Measurements from ENCODE around the gene CPD.
"Not testable (repeated sequence)": the region's sequence is repeated elsewhere in the genome, so short reads cannot be mapped to it uniquely, and the experiment has no call there.

Gene CPD

GRCh38 chr17:30378825-30379302, at the start of gene CPD:
TSS of gene CPD (plus strand) at chr17:30378927. CDS start at chr17:30378981, 54 bp downstream.
- DNase-seq, result peak; percentile 89

DNA sequence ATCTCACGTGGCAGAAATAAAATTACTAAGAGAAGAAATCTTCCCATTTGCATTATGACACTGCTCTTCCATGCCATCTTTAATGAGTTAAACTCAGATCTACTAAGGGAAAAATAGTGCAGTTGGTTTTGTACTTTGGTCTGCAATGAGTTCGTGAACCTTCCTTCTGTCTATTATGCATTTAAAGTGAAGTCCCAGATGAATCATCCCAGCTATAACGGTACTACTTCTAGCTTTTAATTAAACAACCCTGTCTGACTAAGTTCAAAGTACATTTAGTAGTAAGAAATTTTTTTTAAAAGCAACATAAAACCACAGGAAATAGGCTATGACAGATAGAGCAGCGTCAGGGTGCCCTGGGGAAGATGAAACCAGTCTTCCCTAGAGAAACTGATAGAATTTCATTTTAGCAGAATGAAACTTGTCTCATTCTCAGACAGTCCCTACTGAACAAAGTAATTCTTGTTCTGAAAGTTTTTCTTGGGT, 46.6 kb upstream of the CPD start:
- DNase-seq, result no peak

DNA sequence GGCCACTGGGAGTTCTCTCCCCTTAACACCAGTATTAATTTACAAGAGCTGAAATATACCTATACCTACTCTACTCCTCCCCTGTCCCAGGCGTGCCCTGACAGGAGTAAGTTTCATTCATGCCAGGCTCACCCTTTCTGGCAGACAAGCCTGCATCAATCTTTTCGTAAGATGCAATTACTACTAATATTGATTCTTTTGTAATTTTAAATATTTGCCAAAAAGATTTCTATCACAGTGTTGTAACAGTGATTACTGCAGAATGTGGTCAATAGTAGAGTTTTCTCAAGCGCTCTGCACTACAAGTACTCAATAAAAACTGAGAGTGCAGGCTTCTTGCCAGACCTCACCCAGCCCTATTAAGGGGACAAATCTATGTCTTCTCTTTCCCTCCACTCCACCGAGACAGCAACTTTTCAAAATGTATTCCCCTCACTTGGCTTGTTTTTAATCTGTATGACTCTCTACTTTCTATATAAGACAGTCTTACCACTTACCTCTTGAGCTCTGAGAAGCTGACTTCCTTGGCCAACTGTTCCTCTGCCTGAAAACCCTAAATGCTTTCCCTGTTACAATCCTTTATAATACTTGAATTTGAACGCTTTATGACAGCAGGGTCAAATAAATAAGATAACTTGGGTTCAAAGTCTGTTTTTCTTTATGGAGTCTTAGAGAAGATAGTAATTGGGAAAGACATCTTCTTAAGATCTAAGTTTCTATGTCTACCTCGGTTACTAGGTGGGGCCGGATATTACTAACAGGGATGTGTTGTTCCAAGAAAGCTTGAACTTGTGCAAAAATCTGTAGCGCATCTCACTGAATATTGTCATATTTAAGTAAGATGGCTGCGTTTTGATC, 45.0 kb upstream of the CPD start, which contains the start of gene TMIGD1:
TSS of gene TMIGD1 (minus strand) at position 555 of the 858 bp plus-strand sequence. CDS start 1,924 bp downstream, outside the sequence.
- peak; percentile 34 for DNase-seq

GRCh38 chr17:30334421-30334820, 44.3 kb upstream of the CPD start:
- DNase-seq, result no peak

DNA sequence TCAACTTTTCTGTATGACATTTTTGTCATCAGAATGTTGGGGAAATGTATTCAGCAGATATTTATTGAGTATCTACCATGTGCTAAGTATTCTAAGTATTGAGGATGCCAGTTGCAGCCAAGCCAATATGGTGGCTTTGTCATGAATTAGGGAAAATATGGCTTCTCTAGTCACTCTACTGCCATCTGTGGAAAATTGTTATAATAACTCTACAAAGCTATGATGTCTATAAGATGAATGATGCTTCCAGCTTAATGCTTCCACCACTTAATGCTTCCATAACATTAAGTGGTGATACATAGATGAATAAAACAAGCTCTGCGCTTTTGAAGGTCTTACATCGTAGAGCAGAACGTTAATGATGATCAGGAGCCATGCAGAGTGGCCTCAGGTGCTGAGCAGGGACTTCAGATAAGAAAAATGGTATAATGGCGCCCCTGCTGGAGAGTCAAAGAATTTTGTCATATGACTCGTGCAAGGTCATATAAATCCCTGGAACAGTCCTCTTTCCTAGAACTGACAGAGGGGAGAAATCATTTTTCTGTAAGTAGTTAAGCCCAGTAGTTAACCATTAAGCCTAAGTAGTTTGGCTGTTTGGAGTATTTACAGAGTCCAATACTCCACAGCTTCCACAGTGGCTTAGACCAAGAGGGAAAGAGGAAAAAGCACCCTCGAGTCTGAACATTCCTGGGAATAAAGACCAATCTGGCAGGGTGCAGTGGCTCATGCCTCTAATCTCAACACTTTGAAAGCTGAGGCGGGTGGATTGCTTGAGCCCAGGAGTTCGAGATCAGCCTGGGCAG, 42.2 kb upstream of the CPD start:
- DNase-seq, result peak; percentile 95

- no peak for DNase-seq
Measured at GRCh38 chr17:30337393-30337999, 41.2 kb upstream of the CPD start.

- DNase-seq, result no peak
Measured at GRCh38 chr17:30339086-30339485, 39.6 kb upstream of the CPD start.

DNA sequence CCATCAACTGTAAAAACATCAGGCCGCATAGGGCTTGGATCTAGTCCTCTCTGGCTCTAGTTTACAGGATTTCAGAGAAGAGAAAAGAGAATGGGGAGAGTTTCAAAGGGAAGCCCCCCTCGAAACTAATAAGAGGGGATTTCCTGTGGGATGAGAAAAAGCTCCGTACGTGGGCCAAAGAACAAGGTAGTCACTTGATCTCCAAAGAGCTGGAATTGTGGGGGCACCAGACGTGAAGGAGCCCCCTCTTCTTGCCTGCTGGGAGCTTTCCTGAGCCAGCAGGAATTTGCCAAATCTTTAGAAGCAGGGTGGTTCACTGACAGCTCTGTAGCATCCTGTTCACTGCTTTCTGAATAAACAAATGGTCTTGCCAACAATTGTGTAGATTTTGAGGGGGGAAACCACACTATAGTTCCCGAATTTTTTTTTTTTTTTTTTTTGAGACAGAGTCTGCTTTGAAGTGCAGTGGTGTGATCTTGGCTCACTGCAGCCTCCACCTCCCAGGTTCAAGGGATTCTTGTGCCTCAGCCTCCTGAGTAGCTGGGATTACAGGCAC, 37.8 kb upstream of the CPD start:
- DNase-seq, result no peak

- DNase-seq, result no peak
Measured at GRCh38 chr17:30341703-30342249, 37.0 kb upstream of the CPD start.

- DNase-seq, result not testable (repeated sequence)
Measured at GRCh38 chr17:30343244-30343643, 35.5 kb upstream of the CPD start.

DNA sequence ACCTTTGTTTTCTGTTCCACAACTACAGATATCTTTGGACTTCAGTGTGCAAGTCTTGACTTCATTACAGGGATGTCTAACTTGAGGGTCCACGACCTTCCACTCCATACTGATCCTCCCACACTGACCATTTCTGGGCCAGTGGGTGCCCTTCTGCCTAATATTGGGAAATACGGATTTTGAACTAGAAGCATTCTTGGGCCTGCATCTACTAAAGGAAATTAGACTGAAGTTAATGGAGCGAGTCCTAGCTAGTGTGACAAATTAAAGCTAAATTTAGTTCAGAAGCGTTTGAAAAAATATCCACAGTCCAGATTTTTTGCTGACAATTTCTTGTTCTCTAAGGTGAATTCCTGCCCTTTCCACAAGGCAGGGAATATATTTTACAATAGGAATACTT, 34.9 kb upstream of the CPD start:
- DNase-seq, result no peak

GRCh38 chr17:30344283-30345088, 34.2 kb upstream of the CPD start:
- DNase-seq, result no peak

GRCh38 chr17:30345089-30345433, 33.7 kb upstream of the CPD start:
- DNase-seq, result no peak

DNA sequence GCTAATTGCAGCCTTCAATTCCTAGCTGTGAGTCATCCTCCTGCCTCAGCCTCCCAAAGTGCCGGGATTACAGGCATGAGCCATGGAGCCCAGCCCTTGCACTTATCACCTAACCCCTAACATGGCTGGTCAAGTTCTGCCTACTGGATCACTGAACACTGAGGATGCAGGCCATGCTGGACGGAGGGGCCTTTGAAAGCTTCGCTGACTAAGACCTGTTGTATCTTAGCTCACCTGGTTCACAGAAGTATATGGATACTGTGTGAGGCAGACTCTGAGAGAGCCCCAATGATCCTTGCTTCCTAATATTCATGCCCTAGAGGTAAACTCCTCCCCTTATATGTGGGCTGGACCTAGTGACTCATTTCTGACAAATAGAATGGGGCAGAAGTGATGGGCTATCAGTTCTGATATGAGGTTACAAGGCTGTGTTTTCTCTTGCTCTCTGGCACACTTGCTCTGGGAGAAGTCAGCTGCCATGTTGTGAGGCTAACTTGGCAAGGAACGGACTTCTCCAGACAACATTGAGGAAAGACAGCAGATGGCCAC, 33.1 kb upstream of the CPD start:
- no peak for DNase-seq

DNA sequence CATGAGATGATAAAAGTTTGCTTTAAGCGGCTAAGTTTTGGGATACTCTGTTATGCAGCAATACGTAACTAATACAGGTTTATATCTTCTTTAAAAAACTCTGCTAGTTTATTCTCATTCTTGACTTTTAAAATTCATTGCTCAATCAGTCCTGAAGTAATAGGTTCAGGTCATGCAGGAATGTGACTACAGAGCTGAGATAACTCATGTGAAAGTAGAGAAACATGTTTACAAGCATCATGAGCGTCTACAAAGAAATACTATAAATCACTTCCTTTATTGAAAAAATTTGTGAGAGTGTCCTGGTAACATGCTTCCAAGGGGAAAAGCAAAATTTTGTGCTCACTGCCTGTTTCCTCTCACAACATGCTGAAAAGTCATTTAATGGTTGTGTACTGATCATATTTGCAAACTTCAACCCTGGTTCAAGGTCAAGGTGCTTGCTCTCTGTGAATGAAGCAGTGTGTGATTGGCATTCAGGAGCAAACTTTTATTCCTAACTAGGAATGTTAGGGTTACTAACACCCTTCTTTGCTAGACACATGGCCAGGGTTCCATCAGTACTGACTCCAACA, 32.4 kb upstream of the CPD start:
- no peak for DNase-seq

DNA sequence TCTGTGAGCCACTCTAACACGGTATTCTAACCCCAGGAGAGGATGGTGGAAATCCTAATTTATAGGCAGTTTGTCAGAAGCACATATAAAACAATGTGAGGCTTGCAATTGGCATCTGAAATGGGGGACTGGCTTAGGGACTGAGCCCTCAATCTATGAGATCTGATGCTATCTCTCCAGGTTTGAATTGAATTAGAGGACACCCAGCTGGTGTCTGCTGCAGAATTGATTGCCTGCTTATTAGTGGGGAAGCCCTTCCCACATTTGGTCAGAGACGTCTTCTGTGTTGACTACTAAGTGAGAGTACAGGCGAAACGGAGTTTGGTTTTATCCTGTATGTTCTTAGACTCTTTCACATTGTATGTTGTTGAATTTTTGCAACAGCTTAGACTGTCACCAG, 31.2 kb upstream of the CPD start:
- no peak for DNase-seq

DNA sequence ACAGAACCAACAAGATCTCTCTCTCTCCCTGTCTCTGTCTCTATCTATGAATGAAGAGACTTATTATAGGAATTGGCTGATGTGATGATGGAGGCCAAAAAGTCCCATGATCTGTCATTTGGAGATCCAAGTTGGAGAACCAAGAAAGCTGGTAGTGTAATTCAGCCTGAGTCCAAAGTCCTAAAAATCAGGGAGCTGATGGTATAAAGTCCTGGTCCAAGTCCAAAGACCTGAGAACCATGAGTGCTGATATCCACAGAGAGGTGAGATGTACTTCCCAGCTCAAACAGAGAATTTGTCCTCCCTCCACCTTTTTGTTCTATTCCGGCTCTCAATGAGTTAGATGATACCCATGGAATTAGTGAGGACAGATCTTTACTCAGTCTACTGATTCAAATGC, 29.5 kb upstream of the CPD start:
- DNase-seq, result no peak

DNA sequence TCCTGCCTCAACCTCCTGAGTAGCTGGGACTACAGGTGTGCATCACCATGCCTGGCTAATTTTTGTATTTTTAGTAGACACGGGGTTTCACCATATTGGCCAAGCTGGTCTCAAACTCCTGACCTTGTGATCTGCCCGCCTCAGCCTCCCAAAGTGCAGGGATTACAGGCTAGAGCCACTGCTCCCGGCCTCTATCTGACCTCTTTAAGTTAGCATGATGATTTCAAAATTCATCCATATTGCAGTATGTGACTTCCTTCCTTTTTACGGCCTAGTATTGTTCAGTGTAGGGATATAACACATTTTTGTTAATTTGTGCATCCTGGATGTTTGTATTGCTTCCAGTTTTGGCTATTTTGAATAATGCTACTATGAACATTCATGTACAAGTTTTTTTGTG, 27.5 kb upstream of the CPD start:
- not testable (repeated sequence) for DNase-seq

- DNase-seq, result no peak
Measured at GRCh38 chr17:30351735-30352134, 27.0 kb upstream of the CPD start.

- DNase-seq, result no peak
Measured at GRCh38 chr17:30352240-30352814, 26.4 kb upstream of the CPD start.

- no peak for DNase-seq
Measured at GRCh38 chr17:30354701-30355100, 24.0 kb upstream of the CPD start.

Data from NCI-H2171 treated with DMSO at 0.1 percent for 48 hours (cell line).